ENCODE data around the gene DNAJC13.
"Not testable (repeated sequence)": the region's sequence is repeated elsewhere in the genome, so short reads cannot be mapped to it uniquely, and the experiment has no call there.

DNAJC13 gene

DNA sequence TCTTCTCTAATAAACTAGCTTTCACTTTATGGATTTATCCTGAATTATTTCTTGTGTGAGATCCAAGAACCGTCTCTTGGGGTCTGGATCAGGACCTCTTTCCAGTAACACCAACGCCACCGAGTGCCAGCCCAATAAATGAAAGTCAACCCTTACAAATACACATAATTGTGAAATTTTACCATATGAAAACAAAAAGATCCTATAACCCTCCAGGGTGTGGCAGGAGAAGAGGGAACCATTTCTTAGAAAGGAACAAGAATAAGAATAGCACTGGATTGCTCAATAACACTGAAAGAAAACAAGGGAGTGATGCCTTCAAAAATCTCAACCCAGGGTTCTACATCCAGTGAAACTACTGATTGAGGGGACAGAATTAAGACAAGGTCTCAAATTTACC, 128.2 kb downstream of the DNAJC13 start:
- DNase-seq: no peak

DNA sequence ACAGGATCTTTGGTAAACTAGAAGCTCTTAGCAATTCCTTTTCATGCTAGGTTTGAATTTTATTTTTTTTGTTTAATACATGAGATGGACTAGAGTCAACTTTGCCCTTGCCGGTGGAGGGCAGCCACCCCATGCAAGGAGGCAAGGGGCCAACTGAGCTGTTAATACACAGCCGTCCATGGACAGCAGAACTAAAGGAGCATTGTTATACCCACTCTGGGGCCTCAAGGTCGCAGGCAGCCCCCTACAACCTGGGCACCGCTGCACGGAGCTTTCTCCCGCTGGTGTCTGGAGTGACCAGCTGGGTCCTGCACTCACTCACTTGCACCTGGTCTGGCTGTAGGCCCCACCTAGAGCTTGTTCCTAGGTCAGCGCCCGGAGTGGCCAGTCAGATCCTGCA, 131.9 kb downstream of the DNAJC13 start:
- DNase-seq: no peak

DNA sequence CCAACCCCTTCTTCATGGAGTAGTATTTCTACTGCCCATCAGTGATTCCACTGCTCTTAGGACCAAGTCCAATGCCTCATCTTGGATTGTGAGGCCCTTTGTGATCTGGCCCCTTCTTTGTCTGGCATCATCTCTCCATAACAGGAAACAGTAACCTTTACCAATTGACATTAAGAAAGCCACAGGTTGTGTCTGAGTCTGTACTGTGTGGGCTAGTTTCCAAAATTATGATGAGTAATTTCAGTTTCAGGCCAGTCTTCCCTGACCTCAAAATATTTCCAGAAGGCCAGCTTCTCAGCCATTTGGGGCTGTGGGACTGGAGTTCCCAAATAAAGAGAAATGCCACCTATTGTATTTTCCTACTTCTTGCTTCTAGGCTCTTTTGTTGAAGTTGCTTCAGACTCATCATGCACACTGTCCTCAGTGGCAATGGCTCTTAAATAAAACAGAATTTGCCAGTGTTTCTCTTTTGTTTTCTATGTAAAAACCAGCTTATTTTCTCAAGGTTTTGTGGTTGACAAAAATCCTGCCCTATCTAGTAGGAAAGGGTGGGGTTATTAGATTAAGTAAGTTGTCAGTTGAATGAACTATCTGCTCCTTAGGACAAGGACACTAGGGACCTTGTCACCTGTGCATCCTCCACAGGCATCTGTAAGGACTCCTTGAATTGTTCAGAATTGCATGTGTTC, 132.7 kb downstream of the DNAJC13 start:
- no peak for DNase-seq

DNA sequence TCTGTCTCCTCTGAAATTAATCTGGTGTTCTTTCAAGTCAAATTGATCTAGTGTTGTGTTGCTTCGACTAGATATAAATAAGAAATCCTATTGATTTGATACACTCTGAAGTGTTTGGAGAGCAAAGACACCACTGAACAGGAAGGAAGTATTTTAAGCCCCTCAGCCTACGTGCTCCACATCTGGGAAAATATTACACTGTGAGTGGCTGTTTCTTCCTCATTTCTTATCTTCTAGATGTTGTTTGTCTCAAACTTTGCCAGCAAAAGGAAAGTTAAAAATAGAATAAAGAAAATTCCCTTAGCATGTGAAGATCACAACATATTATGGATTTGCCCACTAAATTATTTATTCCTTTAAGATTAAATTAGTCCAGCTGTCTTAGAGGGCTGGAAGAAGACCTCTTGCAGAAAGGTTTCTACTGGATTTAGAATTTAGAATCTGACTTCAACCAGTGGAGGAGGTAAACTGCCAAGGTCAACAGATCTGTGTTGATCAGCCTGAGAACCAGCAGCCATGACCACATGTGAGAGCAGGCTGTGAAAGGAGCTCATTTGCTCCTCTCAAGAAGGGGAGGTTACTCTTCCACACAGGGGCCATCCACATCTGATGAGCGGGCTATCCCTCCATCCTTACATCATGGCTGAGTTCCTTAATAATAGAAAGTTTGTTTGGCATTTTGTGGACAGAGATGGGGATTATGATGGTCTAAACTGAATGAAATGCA, 133.4 kb downstream of the DNAJC13 start:
- DNase-seq: no peak

DNA sequence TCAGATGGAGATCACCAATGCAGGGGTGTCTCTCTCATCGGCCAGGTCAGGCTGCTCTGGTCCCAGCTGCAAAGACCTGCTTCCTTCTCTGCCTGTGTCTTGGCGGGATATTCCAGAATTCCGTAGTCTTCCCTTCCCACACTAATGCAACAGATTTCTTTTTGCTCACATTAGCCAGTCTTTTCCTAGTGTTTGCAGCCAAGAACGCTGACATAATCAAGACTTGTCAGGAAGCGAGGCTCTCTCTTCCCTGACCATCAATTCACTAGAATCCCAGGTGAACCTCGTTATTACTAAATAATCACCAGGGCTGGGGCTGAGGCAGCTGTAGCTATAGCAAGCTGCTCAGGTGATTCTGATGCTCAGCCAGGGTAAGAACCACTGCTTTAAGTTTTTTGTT, 136.5 kb downstream of the DNAJC13 start:
- peak; percentile 50 for DNase-seq

GRCh38 chr3:132554437-132554836, 137.1 kb downstream of the DNAJC13 start:
- DNase-seq: no peak

- DNase-seq: no peak
Observed at GRCh38 chr3:132555306-132556035, 138.2 kb downstream of the DNAJC13 start.

- not testable (repeated sequence) for DNase-seq
Observed at GRCh38 chr3:132556036-132556386, 138.7 kb downstream of the DNAJC13 start.

- peak; percentile 72 for DNase-seq
Observed at GRCh38 chr3:132556508-132557159, 139.3 kb downstream of the DNAJC13 start.

DNA sequence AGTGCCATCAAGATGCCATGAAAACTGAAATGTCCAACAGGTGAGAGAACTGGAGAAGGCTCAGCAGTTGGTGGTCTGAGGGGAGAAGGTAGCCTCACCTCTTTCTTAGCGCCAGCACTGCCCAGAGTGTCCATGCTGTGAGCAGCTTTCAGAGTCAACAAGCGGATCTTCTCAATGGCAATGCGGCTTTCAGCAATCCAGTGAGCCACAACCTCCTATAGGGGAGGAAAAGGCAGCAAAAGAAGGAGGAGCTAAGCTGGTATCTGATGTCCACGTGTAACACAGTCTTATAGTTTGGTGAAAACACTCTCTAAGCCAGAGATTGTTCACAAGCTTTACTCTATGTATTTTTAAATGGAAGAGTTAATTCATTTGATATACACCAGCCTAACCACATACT, 143.7 kb downstream of the DNAJC13 start:
- no peak for DNase-seq

GRCh38 chr3:132563420-132564069, 146.2 kb downstream of the DNAJC13 start:
- no peak for DNase-seq

DNA sequence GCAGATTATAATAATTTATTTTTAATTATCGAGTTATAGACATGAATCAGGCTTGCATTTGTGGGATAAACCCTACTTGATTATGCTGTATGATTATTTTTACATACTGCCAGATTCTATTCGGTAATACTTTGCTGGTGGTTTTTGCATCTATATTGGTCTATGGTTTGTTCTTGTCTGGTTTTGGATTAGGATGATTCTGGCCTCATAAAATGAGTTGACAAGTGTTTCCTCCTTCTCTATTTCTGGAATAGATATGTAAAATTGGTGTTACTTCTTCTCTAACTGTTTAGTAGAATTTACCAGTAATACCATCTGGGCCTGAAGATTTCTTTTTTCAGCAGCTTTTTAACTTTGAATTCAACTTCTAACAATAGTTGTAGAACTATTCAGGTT, 146.8 kb downstream of the DNAJC13 start:
- no peak for DNase-seq

DNA sequence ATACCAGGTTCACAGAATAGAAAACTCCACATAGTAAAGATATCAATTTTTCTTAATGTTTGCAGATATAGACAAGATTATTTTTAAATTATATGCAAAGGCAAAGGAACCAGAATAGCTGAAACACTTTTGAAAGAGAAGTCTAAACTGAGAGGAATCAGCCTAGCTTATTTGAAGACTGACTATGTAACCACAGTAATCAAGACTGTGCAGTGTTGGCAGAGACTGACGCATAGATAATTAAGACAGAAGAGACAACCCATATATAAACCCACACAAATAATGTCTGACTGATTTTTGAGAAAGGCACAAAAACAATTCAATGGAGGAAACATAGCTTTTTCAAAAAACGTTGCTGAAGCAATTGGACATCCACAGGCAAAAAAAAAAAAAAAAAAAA, 151.1 kb downstream of the DNAJC13 start:
- no peak for DNase-seq

- DNase-seq: no peak
Observed at GRCh38 chr3:132569153-132569552, 151.9 kb downstream of the DNAJC13 start.

DNA sequence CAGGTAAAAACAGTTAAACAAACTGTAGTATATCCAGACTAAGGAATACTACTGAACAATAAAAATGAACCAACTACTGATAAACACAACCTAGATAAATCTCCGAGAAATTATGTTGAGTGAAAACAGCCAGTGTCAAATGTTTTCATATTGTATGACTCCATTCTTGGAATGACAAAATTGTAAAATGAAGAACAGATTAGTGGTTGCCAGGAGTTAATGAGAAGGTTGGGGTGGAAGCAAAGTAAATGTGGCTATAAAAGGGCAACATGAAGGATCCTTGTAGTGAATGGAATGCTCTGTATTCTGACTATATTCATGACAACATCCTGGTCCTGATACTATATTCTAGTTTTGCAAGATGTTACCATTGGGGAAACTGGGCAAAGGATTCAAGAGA, 152.3 kb downstream of the DNAJC13 start:
- no peak for DNase-seq

GRCh38 chr3:132570016-132570415, 152.7 kb downstream of the DNAJC13 start:
- no peak for DNase-seq

DNA sequence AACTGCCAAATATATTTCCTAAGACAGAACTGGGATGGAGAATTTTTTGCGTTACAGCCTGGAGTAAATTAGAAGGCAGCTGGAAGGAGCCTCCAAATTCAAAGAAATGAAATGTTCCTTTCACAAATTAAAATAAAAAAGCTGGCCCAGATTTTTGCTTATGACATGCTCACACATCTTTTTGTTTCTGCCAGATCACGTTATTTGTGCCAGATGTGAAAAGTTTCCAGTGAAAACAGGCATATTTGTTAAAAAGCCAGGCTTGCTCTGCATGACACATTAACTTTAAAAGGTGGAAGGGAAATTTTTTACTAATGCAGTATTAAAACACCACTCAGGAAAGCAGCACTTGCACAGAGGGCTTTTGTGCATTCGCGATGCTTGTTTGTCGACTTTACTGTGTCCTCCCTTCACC, 156.5 kb downstream of the DNAJC13 start:
- DNase-seq: peak; percentile 28

DNA sequence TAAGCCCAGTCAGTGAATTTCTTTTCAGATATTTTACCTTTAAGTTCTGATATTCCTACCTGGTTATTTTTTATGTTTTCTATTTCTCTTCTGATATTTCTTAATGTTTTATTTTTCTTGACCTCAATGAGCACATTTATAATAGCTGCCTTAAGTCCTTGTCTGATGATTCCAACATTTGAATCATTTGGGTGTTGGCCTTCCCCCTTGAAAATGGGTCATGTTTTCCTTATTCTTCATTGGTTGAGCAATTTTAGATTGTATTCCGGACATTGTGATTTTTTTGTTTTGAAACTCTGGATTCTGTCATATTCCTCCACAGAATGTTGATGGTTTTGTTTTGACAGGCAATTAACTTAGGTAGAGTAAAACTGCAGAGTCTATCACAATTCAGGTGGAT, 170.1 kb downstream of the DNAJC13 start:
- no peak for DNase-seq

All from right hindlimb (tissue), 1 donor.